22Rv1 (cell line): ENCODE measurements around the gene SNAP47.

Experiments used
- H3K27ac ChIP-seq: fragments of 450-650 bp; 2 replicates; pipeline ENCODE4 v1.5.1; 2017
- ZFX ChIP-seq: fragments of 450-650 bp; IDR thresholded peaks from 2 replicates; pipeline ENCODE4 v1.6.1; 2017; ENCODE audit warnings: antibody characterized with exemption, borderline replicate concordance
- TF ChIP-seq, protein P1 (sequence below): fragments of 450-650 bp; IDR thresholded peaks from 2 replicates; pipeline ENCODE4 v1.5.1; 2017; ENCODE audit warnings: mild to moderate bottlenecking

SNAP47 gene

DNA sequence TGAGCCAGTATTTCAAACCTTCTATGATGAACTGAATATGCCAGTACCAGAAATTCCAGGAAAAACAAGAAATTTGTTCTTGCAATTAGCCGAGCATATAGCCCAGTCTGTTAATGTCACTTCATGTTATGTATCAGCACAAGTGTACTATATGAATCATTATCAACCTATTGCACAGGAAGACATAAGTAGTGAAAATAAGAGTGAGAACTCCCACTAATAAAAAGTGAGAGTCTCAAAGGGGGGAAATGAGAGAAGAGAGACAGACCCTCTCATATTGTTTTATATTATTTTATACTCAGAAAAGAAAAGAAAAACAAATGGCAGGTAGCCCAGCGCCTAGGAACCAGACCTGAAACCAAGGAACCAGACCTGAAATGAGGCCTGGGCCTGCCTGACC lies 16.3 kb upstream of the SNAP47 start:
- H3K27ac ChIP-seq, result no peak overlapping the region
- no peak for TF ChIP-seq ZFX
- TF ChIP-seq, protein P1, sequence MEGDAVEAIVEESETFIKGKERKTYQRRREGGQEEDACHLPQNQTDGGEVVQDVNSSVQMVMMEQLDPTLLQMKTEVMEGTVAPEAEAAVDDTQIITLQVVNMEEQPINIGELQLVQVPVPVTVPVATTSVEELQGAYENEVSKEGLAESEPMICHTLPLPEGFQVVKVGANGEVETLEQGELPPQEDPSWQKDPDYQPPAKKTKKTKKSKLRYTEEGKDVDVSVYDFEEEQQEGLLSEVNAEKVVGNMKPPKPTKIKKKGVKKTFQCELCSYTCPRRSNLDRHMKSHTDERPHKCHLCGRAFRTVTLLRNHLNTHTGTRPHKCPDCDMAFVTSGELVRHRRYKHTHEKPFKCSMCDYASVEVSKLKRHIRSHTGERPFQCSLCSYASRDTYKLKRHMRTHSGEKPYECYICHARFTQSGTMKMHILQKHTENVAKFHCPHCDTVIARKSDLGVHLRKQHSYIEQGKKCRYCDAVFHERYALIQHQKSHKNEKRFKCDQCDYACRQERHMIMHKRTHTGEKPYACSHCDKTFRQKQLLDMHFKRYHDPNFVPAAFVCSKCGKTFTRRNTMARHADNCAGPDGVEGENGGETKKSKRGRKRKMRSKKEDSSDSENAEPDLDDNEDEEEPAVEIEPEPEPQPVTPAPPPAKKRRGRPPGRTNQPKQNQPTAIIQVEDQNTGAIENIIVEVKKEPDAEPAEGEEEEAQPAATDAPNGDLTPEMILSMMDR, result no peak

DNA sequence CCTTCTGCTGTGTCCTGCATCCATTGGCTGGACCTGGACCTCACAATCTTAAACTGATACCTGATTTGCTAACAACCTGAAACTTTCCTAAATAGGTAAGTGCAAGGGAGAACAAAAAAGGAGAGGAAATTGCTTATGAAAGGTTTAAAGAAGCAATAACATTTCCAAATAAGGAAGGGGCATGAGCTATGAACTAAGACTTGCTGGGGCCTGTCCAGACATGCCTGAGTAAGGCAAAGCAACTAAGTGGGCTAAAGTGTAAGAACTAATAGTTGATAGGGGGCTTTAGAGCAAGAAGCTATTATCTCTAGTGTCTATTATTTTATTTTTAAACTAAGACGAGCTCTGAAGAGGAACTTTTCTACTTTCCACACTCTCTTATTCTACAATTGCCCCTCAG lies 11.8 kb upstream of the SNAP47 start:
- H3K27ac ChIP-seq, result no peak overlapping the region
- TF ChIP-seq, protein P1, result no peak
- no peak for TF ChIP-seq ZFX

DNA sequence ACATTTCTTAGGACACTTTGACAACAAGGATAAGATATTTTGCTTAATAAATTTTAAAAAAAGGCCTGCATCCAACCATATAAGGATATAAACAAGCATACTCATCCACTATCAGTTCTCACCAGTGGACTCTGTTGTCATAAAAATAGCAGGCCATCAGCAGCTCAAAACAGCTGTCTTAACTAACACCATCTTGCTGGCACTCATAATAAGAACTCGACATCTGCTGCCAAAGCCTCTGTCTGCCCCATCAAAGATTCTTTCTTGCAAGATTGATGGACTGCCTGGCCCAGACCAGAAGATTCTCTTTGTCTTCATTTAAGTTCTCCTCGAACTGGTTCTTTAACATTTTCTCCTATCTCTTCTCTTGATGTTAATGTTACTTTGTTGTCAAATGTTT lies 10.2 kb upstream of the SNAP47 start:
- H3K27ac ChIP-seq, result no peak overlapping the region
- no peak for TF ChIP-seq ZFX
- TF ChIP-seq, protein P1, result no peak

DNA sequence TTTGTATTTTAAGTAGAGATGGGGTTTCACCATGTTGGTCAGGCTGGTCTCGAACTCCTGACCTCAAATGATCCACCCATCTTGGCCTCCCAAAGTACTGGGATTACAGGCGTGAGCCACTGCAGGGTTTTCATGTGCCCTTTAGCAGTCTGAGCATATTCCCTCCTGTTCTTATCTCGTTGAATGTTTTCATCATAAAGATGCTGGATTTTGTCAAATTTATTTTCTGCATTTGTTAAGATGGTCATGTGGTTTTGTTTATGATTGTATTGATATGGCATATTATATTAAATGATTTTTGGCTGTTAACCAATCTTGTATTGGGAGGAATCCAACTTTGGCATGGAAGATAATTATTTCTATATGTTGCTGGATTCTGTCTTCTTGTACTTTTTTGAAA lies 8.9 kb upstream of the SNAP47 start:
- no peak for TF ChIP-seq ZFX
- TF ChIP-seq, protein P1, result no peak
- no peak overlapping the region for H3K27ac ChIP-seq

DNA sequence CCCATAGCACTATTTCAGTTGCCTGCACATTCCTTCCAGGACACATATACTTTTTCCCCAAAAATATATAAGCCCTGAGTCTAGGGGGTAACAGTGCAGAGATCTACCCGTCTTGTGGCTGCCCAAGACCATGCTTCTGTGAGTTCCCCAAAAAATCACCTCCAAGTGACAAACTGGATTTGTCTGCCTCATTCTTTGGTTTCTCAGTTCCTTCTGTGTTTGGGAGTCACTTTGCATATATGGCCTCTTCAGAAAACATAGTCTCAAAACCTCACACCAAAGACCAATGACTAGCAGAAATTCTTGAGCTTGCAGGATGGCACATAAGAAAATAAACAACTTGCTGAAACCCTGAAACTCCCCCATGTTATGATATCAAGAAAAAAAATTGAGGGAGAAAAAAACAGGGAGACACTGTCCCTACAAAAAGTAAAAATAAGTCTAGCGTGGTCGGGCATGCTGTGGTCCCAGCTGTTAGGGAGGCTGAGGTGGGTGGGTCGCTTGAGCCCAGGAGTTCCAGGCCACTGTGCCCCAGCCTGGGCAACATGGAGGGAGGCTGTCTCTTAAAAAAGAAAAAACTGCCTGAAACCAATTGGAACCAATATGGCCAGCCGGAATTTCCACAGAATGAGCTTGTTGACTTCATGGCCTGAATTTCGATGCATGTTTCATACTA lies 8.2 kb upstream of the SNAP47 start:
- TF ChIP-seq, protein P1, result no peak
- no peak for TF ChIP-seq ZFX
- H3K27ac ChIP-seq, result no peak overlapping the region

DNA sequence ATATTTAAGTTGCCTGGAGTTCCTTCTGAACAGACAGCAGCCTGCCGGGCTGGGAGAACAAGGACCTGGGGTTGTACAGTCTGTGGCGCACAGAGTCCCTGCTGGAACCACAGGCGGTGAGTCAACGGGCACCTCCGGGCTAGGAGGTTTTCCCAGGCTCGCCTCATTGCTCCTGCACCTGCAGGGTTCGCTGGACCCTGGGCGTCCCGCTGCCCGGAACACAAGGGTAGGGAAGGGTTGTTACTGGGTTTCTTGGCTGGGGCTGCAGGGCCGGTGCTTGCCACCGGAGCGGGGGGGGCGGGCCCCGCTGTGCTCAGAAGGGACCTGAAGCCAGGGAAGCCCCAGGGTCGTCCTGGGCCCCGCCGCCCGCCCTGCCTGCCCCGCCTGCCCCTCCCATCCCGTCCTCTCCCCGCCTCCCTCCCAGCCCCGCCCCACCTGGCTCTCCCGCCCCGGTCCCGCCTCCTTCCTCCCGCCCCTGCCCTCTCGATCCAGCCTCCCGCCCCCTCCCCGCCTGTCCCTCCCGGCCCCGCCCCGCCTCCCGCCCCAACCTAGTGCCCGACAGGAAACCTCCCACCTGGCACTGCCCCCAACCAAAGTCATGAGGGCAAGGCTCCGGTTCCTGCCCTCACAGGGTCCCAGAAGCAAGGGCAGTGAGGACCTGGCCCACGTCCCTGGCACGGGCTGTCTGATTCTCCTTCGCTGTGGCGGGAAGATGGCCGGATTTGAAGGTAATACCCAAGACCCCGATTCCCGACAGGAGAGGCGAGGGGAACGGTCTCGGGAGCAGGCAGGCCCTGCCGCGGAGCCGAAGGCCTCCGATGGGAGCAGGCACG lies 7.0 kb upstream of the SNAP47 start:
- peak overlapping the region; percentile 79 for H3K27ac ChIP-seq
- TF ChIP-seq, protein P1, result peak; percentile 15; the same call in 1 of the 2 replicates
- no peak for TF ChIP-seq ZFX

DNA sequence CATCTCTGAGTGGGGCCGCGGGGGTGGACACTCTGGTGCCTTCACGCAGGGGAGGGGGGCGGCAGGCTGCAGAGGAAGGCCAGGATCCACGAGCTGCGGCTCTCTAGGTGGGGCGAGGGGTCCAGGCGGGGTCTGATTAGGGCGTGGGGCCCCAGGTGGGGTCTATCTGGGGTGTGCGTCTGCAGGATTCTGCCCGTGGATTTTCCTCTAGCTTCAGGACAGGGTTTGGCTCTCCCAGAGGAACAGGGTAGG lies 6.4 kb upstream of the SNAP47 start:
- H3K27ac ChIP-seq, result peak overlapping the region; percentile 79
- TF ChIP-seq, protein P1, result no peak
- no peak for TF ChIP-seq ZFX
